ENCODE results near the gene REEP3.

The REEP3 gene

GRCh38 chr10:63525021-63525420 is 3.8 kb downstream of the REEP3 start:
- H2AFZ ChIP-seq (ENCODE audit: low read length): no peak overlapping the region
- no peak for DNase-seq
- H3K4me2 ChIP-seq (ENCODE audit: low read depth, low read length): no peak overlapping the region
- no peaks in the 10 kb centered on the region for H3K9me2 ChIP-seq (replicated peaks; ENCODE audit: insufficient read depth, low read length)
- no peaks in the 10 kb centered on the region for H4K20me1 ChIP-seq (ENCODE audit: insufficient read depth, low read length)
- H3K36me3 ChIP-seq (replicated peaks; ENCODE audit: insufficient read depth, low read length): no peaks in the 10 kb centered on the region
- peaks cover 77% of the 10 kb centered on the region for H3K79me2 ChIP-seq (ENCODE audit: low read length)
- H3K4me3 ChIP-seq (ENCODE audit: low read length): no peak overlapping the region
- no peak overlapping the region for H3K27ac ChIP-seq (ENCODE audit: low read length)
- no peaks in the 10 kb centered on the region for H3K27me3 ChIP-seq (replicated peaks; ENCODE audit: insufficient read depth, low read length)
- peaks cover 6% of the 10 kb centered on the region; the same call in 1 of the 2 replicates for H3K4me1 ChIP-seq (ENCODE audit: low read length)
- H3F3A ChIP-seq (ENCODE audit: insufficient read depth, low read length): peaks cover 15% of the 10 kb centered on the region
- no peaks in the 10 kb centered on the region for H3K9me3 ChIP-seq (replicated peaks; ENCODE audit: insufficient read depth, low read length)
- TF ChIP-seq CTCF (IDR thresholded peaks at IDR 0.05; ENCODE audit: low read length) (no peak), EZH2phosphoT487 (IDR thresholded peaks at IDR 0.05; ENCODE audit: low read length) (no peak), EZH2 (optimal IDR thresholded peaks at IDR 0.05; ENCODE audit: low read depth, low read length) (no peak)
- no peak overlapping the region for H3K9ac ChIP-seq (ENCODE audit: low read length)

GRCh38 chr10:63527401-63527800 is 6.2 kb downstream of the REEP3 start:
- no peak overlapping the region for H3K4me2 ChIP-seq (ENCODE audit: low read depth, low read length)

GRCh38 chr10:63528084-63528744 is 7.0 kb downstream of the REEP3 start:
- no peaks in the 10 kb centered on the region for H3K27me3 ChIP-seq (replicated peaks; ENCODE audit: insufficient read depth, low read length)
- no peaks in the 10 kb centered on the region for H3K9me2 ChIP-seq (replicated peaks; ENCODE audit: insufficient read depth, low read length)
- no peak overlapping the region for H3K27ac ChIP-seq (ENCODE audit: low read length)
- H2AFZ ChIP-seq (ENCODE audit: low read length): no peak overlapping the region
- H3K4me1 ChIP-seq (ENCODE audit: low read length): no peaks in the 10 kb centered on the region
- no peak for TF ChIP-seq EZH2 (optimal IDR thresholded peaks at IDR 0.05; ENCODE audit: low read depth, low read length)
- TF ChIP-seq CTCF (IDR thresholded peaks at IDR 0.05; ENCODE audit: low read length): no peak
- TF ChIP-seq EZH2phosphoT487 (IDR thresholded peaks at IDR 0.05; ENCODE audit: low read length): no peak
- H3K9ac ChIP-seq (ENCODE audit: low read length): no peak overlapping the region
- no peaks in the 10 kb centered on the region for H3K9me3 ChIP-seq (replicated peaks; ENCODE audit: insufficient read depth, low read length)
- H3K4me2 ChIP-seq (ENCODE audit: low read depth, low read length): no peak overlapping the region
- H3K36me3 ChIP-seq (replicated peaks; ENCODE audit: insufficient read depth, low read length): no peaks in the 10 kb centered on the region
- peaks cover 72% of the 10 kb centered on the region for H3K79me2 ChIP-seq (ENCODE audit: low read length)
- H3K4me3 ChIP-seq (ENCODE audit: low read length): no peak overlapping the region
- H3F3A ChIP-seq (ENCODE audit: insufficient read depth, low read length): no peaks in the 10 kb centered on the region
- no peaks in the 10 kb centered on the region for H4K20me1 ChIP-seq (ENCODE audit: insufficient read depth, low read length)
- no peak for DNase-seq

More at GRCh38 chr10:63527401-63527800, 6.2 kb downstream of the REEP3 start:
- no peak overlapping the region for H3K9ac ChIP-seq (ENCODE audit: low read length)
- H2AFZ ChIP-seq (ENCODE audit: low read length): no peak overlapping the region
- H3F3A ChIP-seq (ENCODE audit: insufficient read depth, low read length): no peaks in the 10 kb centered on the region
- no peaks in the 10 kb centered on the region for H3K36me3 ChIP-seq (replicated peaks; ENCODE audit: insufficient read depth, low read length)
- H3K79me2 ChIP-seq (ENCODE audit: low read length): peaks cover 75% of the 10 kb centered on the region
- no peaks in the 10 kb centered on the region for H3K9me3 ChIP-seq (replicated peaks; ENCODE audit: insufficient read depth, low read length)
- H3K4me3 ChIP-seq (ENCODE audit: low read length): no peak overlapping the region
- no peaks in the 10 kb centered on the region for H4K20me1 ChIP-seq (ENCODE audit: insufficient read depth, low read length)
- no peaks in the 10 kb centered on the region for H3K9me2 ChIP-seq (replicated peaks; ENCODE audit: insufficient read depth, low read length)
- no peak overlapping the region for H3K27ac ChIP-seq (ENCODE audit: low read length)
- H3K27me3 ChIP-seq (replicated peaks; ENCODE audit: insufficient read depth, low read length): no peaks in the 10 kb centered on the region
- TF ChIP-seq EZH2 (optimal IDR thresholded peaks at IDR 0.05; ENCODE audit: low read depth, low read length) (no peak), CTCF (IDR thresholded peaks at IDR 0.05; ENCODE audit: low read length) (no peak), EZH2phosphoT487 (IDR thresholded peaks at IDR 0.05; ENCODE audit: low read length) (no peak)
- no peaks in the 10 kb centered on the region for H3K4me1 ChIP-seq (ENCODE audit: low read length)
- no peak for DNase-seq

All from MM.1S (cell line).